Measurements from ENCODE around the gene NRBF2.

- TF ChIP-seq POLR2A (IDR thresholded peaks at IDR 0.05) = no peak
- TF ChIP-seq POLR2AphosphoS5 (IDR thresholded peaks at IDR 0.05) = peak; percentile 25
- peak; percentile 74 to 80 (median 78) for TF ChIP-seq CTCF (IDR thresholded peaks at IDR 0.05)
- TF ChIP-seq EP300 (IDR thresholded peaks at IDR 0.05) = no peak
Observed at GRCh38 chr10:63157845-63158624, 24.9 kb downstream of the NRBF2 start.
